Left ventricle myocardium inferior (tissue), 1 donor: Measurements from ENCODE around the gene GRPEL2. TPM values are rescaled to one million over a fixed set of nuclear protein-coding genes. Genes with fewer than 3 reads are reported as not detected.
"Not testable (repeated sequence)": the region's sequence is repeated elsewhere in the genome, so short reads cannot be mapped to it uniquely, and the experiment has no call there.

Source experiments
- DNase-seq: peaks from one replicate; pipeline ENCODE4 v3.0.0-alpha.2; 2020
- H3K27ac ChIP-seq: fragments of 200-600 bp; replicated peaks from 2 replicates; pipeline ENCODE4 v1.8.0; 2021
- H3K27me3 ChIP-seq: fragments of 200-600 bp; 2 replicates; pipeline ENCODE4 v1.8.0; 2021; ENCODE audit warnings: low read depth
- H3K36me3 ChIP-seq: fragments of 200-600 bp; 2 replicates; pipeline ENCODE4 v1.8.0; 2021
- H3K4me1 ChIP-seq: fragments of 200-600 bp; 2 replicates; pipeline ENCODE4 v1.8.0; 2021
- H3K4me3 ChIP-seq: fragments of 200-600 bp; 2 replicates; pipeline ENCODE4 v1.8.0; 2021; ENCODE audit warnings: mild to moderate bottlenecking, moderate library complexity
- H3K9me3 ChIP-seq: fragments of 200-600 bp; replicated peaks from 2 replicates; pipeline ENCODE4 v1.8.0; 2021
- CTCF ChIP-seq: fragments of 200-600 bp; IDR thresholded peaks from 2 replicates; pipeline ENCODE4 v1.8.0; 2021; ENCODE audit warnings: antibody characterized with exemption, mild to moderate bottlenecking, borderline replicate concordance
- intact Hi-C: fragments of 100-400 bp; cut with micrococcal nuclease; formaldehyde crosslinking; loops from one replicate; pipeline ENCODE4 v1.11.0; 2022
- total RNA-seq: library from RNA; stranded (reverse); fragmentation: NEBNext Ultra II Directional; extraction: Animal tissue kit (Norgen Biotek cat#: 25700); gene quantifications from one replicate; pipeline ENCODE4 v1.2.1, GENCODE V29; 2021
- donor health status: DM: no; HTN: yes; CAD: no; lungs with severe emphysema.

GRPEL2 gene
- total RNA-seq, 1 donor from 2014 or later = 7.6 TPM

GRCh38 chr5:149391524-149391923 is 46.2 kb downstream of the GRPEL2 start:
- intact Hi-C loops = no loop called here
- Histone ChIP-seq H3K27me3 (no peaks in the 10 kb centered on the region), H3K27ac (peak overlapping the region; percentile 7), H3K36me3 (no peaks in the 10 kb centered on the region), H3K4me1 (peaks cover 44% of the 10 kb centered on the region), H3K4me3 (no peak overlapping the region), H3K9me3 (peaks cover 3% of the 10 kb centered on the region)
- no peak for TF ChIP-seq CTCF
- no peak for DNase-seq

- Histone ChIP-seq H3K4me3 (no peak overlapping the region), H3K36me3 (no peaks in the 10 kb centered on the region), H3K27me3 (no peaks in the 10 kb centered on the region), H3K9me3 (peaks cover 3% of the 10 kb centered on the region), H3K27ac (no peak overlapping the region), H3K4me1 (peaks cover 32% of the 10 kb centered on the region)
- no peak for DNase-seq
- intact Hi-C loops = no loop called here
- TF ChIP-seq CTCF = no peak
These were observed 47.4 kb downstream of the GRPEL2 start for GRCh38 chr5:149392718-149393117.

- H3K27me3 ChIP-seq, H3K36me3 ChIP-seq, H3K4me3 ChIP-seq, DNase-seq, H3K9me3 ChIP-seq, H3K27ac ChIP-seq, intact Hi-C loops: not testable (repeated sequence)
- peaks cover 10% of the 10 kb centered on the region for H3K4me1 ChIP-seq
These were observed 49.7 kb downstream of the GRPEL2 start for GRCh38 chr5:149394996-149395395.

GRCh38 chr5:149397530-149397929 is 52.2 kb downstream of the GRPEL2 start:
- TF ChIP-seq CTCF = no peak
- DNase-seq = no peak
- intact Hi-C loops = no loop called here
- no peaks in the 10 kb centered on the region for H3K36me3 ChIP-seq
- H3K4me3 ChIP-seq = no peak overlapping the region
- peaks cover 10% of the 10 kb centered on the region for H3K4me1 ChIP-seq
- H3K27me3 ChIP-seq = no peaks in the 10 kb centered on the region
- no peaks in the 10 kb centered on the region for H3K9me3 ChIP-seq
- no peak overlapping the region for H3K27ac ChIP-seq

GRCh38 chr5:149398747-149399266 is 53.5 kb downstream of the GRPEL2 start:
- DNase-seq, H3K9me3 ChIP-seq, intact Hi-C loops, H3K27me3 ChIP-seq, H3K36me3 ChIP-seq, H3K4me3 ChIP-seq, H3K27ac ChIP-seq: not testable (repeated sequence)
- H3K4me1 ChIP-seq = peaks cover 10% of the 10 kb centered on the region

GRCh38 chr5:149399775-149400174 is 54.5 kb downstream of the GRPEL2 start:
- TF ChIP-seq CTCF = no peak
- no peaks in the 10 kb centered on the region for H3K27me3 ChIP-seq
- intact Hi-C loops = no loop called here
- DNase-seq = no peak
- peaks cover 10% of the 10 kb centered on the region for H3K4me1 ChIP-seq
- no peak overlapping the region for H3K4me3 ChIP-seq
- H3K36me3 ChIP-seq = no peaks in the 10 kb centered on the region
- H3K9me3 ChIP-seq = no peaks in the 10 kb centered on the region
- H3K27ac ChIP-seq = peak overlapping the region; percentile 27

- H3K4me3 ChIP-seq = no peak overlapping the region
- no peaks in the 10 kb centered on the region for H3K27me3 ChIP-seq
- no peaks in the 10 kb centered on the region for H3K36me3 ChIP-seq
- no peak for TF ChIP-seq CTCF
- H3K27ac ChIP-seq = peak overlapping the region; percentile 27
- H3K4me1 ChIP-seq = peaks cover 14% of the 10 kb centered on the region
- intact Hi-C loops = no loop called here
- no peak for DNase-seq
- no peaks in the 10 kb centered on the region for H3K9me3 ChIP-seq
These were observed 55.0 kb downstream of the GRPEL2 start for GRCh38 chr5:149400304-149400703.
